CD14-positive monocyte (primary cell): ENCODE data around the gene MEF2B. TPM values are rescaled to one million over a fixed set of nuclear protein-coding genes. Genes with fewer than 3 reads are reported as not detected.

Experiments
- DNase-seq, 3 donors: peaks; one replicate each; pipeline ENCODE4 v3.0.0-alpha.2; 2011 to 2022
- H2AFZ ChIP-seq: 2 replicates; pipeline ENCODE4 v1.6.0; 2012; ENCODE audit warnings: mild to moderate bottlenecking, low read depth, low read length, inconsistent platforms; ENCODE audit not compliant: insufficient read depth, poor library complexity, severe bottlenecking
- H3K27ac ChIP-seq, 2 donors: 1 replicate in 1 of 2; 2 replicates in 1 of 2; pipeline ENCODE4 v1.5.1; 2012 to 2013; ENCODE audit warnings: low read length in 2 of 2, control low read depth in 1 of 2, inconsistent platforms in 1 of 2, low read depth in 1 of 2, mild to moderate bottlenecking in 1 of 2
- H3K27me3 ChIP-seq, 2 donors: one replicate each; pipeline versions ENCODE4 v1.6.0 to v1.6.1; 2011 to 2013; ENCODE audit warnings: low read length in 2 of 2; ENCODE audit not compliant: control insufficient read depth in 2 of 2, insufficient read depth in 2 of 2
- H3K36me3 ChIP-seq, 2 donors: replicated peaks in 1 of 2; 1 replicate in 1 of 2; 2 replicates in 1 of 2; pipeline versions ENCODE4 v1.5.1 to v1.6.1; 2012 to 2013; ENCODE audit warnings: low read length in 2 of 2, control low read depth in 1 of 2, inconsistent platforms in 1 of 2, mild to moderate bottlenecking in 1 of 2; ENCODE audit not compliant: insufficient read depth in 2 of 2, control insufficient read depth in 1 of 2
- H3K4me1 ChIP-seq, 2 donors: 1 replicate in 1 of 2; 2 replicates in 1 of 2; pipeline versions ENCODE4 v1.5.1 to v1.6.1; 2012 to 2013; ENCODE audit warnings: low read length in 2 of 2, control low read depth in 1 of 2, inconsistent platforms in 1 of 2, mild to moderate bottlenecking in 1 of 2, moderate library complexity in 1 of 2; ENCODE audit not compliant: insufficient read depth in 2 of 2, control insufficient read depth in 1 of 2
- H3K4me2 ChIP-seq: replicated peaks from 2 replicates; pipeline ENCODE3; 2012; ENCODE audit warnings: low read length, moderate library complexity, mild to moderate bottlenecking; ENCODE audit not compliant: poor library complexity, severe bottlenecking; ENCODE audit errors: extremely low read depth
- H3K4me3 ChIP-seq, 3 experiments: fragments of 200-600 bp in 1 of 3; sonication (generic) in 1 of 3; replicated peaks in 1 of 3; 1 replicate in 2 of 3; 2 replicates in 1 of 3; pipeline ENCODE4 v1.5.1; 2011 to 2013; ENCODE audit warnings: low read length in 3 of 3, mild to moderate bottlenecking in 3 of 3, control low read depth in 2 of 3, low read depth in 2 of 3, inconsistent platforms in 1 of 3, moderate library complexity in 1 of 3
- H3K79me2 ChIP-seq: 2 replicates; pipeline ENCODE4 v1.6.0; 2012; ENCODE audit warnings: mild to moderate bottlenecking, control low read depth, inconsistent platforms, low read length, moderate library complexity; ENCODE audit not compliant: insufficient read depth
- H3K9ac ChIP-seq: 2 replicates; pipeline ENCODE4 v1.6.0; 2017; ENCODE audit warnings: low read length, mild to moderate bottlenecking; ENCODE audit not compliant: insufficient read depth, poor library complexity, severe bottlenecking
- H3K9me3 ChIP-seq, 2 donors: replicated peaks in 1 of 2; 1 replicate in 1 of 2; 2 replicates in 1 of 2; pipeline versions ENCODE4 v1.5.1 to v1.6.1; 2012 to 2013; ENCODE audit warnings: low read length in 2 of 2, control low read depth in 1 of 2; ENCODE audit not compliant: control insufficient read depth in 1 of 2, insufficient read depth in 1 of 2
- H4K20me1 ChIP-seq: 2 replicates; pipeline ENCODE4 v1.6.0; 2012; ENCODE audit warnings: mild to moderate bottlenecking, low read length, control low read depth, moderate library complexity; ENCODE audit not compliant: insufficient read depth
- H3K27ac Mint-ChIP-seq, 7 donors: one replicate each; pipeline ENCODE4 v1.8.0; 2020; ENCODE audit warnings: mild to moderate bottlenecking in 7 of 7, mixed read lengths in 7 of 7, moderate library complexity in 6 of 7, inconsistent platforms in 2 of 7
- H3K27me3 Mint-ChIP-seq, 3 donors: one replicate each; pipeline ENCODE4 v1.8.0; 2021 to 2022; ENCODE audit warnings: low read depth in 3 of 3, mild to moderate bottlenecking in 3 of 3, mixed read lengths in 3 of 3, moderate library complexity in 3 of 3, inconsistent platforms in 1 of 3
- H3K36me3 Mint-ChIP-seq, 2 donors: one replicate each; pipeline ENCODE4 v1.8.0; 2020; ENCODE audit warnings: mixed read lengths in 2 of 2, inconsistent platforms in 1 of 2, mild to moderate bottlenecking in 1 of 2
- H3K4me1 Mint-ChIP-seq: one replicate; pipeline ENCODE4 v1.8.0; 2020; ENCODE audit warnings: mild to moderate bottlenecking, mixed read lengths
- H3K4me3 Mint-ChIP-seq, 2 donors: one replicate each; pipeline ENCODE4 v1.8.0; 2020; ENCODE audit warnings: mild to moderate bottlenecking in 2 of 2, mixed read lengths in 2 of 2, moderate library complexity in 1 of 2
- H3K9me3 Mint-ChIP-seq, 7 donors: one replicate each; pipeline ENCODE4 v1.8.0; 2020 to 2022; ENCODE audit warnings: mixed read lengths in 7 of 7, mild to moderate bottlenecking in 6 of 7, moderate library complexity in 6 of 7, inconsistent platforms in 2 of 7
- CTCF ChIP-seq: fragments of 200-600 bp; IDR thresholded peaks from one replicate; pipeline ENCODE4 v1.8.0; 2022; ENCODE audit warnings: antibody characterized with exemption, mild to moderate bottlenecking
- WGBS: methylation state at CpG from one replicate; pipeline ENCODE4 v1.1.5; 2013; ENCODE audit warnings: missing lambda C conversion rate; ENCODE audit not compliant: insufficient coverage; 5-methylcytosine and 5-hydroxymethylcytosine counted together
- intact Hi-C, 2 donors: fragments of 100-400 bp; cut with micrococcal nuclease; formaldehyde crosslinking; loops; one replicate each; pipeline versions ENCODE4 v1.15.0 to v1.15.1; 2023
- polyA plus RNA-seq, 3 donors: library from polyadenylated mRNA; depleted of rRNA in 1 of 3; unstranded in 2 of 3; stranded (reverse) in 1 of 3; fragments of 300-500 nt in 2 of 3; fragments of >200 nt in 1 of 3; fragmentation: Illumina TruSeq in 2 of 3; gene quantifications; 1 replicate in 2 of 3; 2 replicates in 1 of 3; pipeline ENCODE4 v1.2.3, GENCODE V29; 2012 to 2021

Gene MEF2B
- polyA plus RNA-seq, 3 donors, result 0.15 to 1.8 (median 0.30) TPM

- no peaks in the 10 kb centered on the region for H4K20me1 ChIP-seq
- H3K4me3 Mint-ChIP-seq, result no peak overlapping the region
Observed at GRCh38 chr19:19139876-19140229, 30.2 kb downstream of the MEF2B start.

More at GRCh38 chr19:19139876-19140229, 30.2 kb downstream of the MEF2B start:
- peak; percentile 61 for TF ChIP-seq CTCF
- intact Hi-C loops, result loop anchor here (5.0 kb wide), 1 partner anchor 88 kb away; no protein-coding TSS in a partner anchor
- no peaks in the 10 kb centered on the region for H3K36me3 ChIP-seq
- Mint-ChIP-seq H3K27ac (peak overlapping the region in 1 of 7 donors; percentile 19), H3K9me3 (peaks cover 0 to 2% (median 0%) of the 10 kb centered on the region in 7 donors), H3K27me3 (peaks cover 8 to 11% (median 10%) of the 10 kb centered on the region in 3 donors), H3K4me1 (peaks cover 26% of the 10 kb centered on the region), H3K36me3 (no peaks in the 10 kb centered on the region)
- H2AFZ ChIP-seq, result no peak overlapping the region
- no peaks in the 10 kb centered on the region for H3K9me3 ChIP-seq
- 36% methylated on average over 3 of the region's 5 CpGs for WGBS
- no peak overlapping the region for H3K27ac ChIP-seq
- no peak overlapping the region for H3K9ac ChIP-seq
- H3K27me3 ChIP-seq, result no peaks in the 10 kb centered on the region
- no peak overlapping the region for H3K4me3 ChIP-seq
- no peaks in the 10 kb centered on the region for H3K79me2 ChIP-seq
- no peak for DNase-seq
- H3K4me1 ChIP-seq, result peaks cover 16 to 17% of the 10 kb centered on the region in 2 donors
- no peak overlapping the region for H3K4me2 ChIP-seq
